ENCODE measurements around the gene ETDC. TPM values are rescaled to one million over a fixed set of nuclear protein-coding genes. Genes with fewer than 3 reads are reported as not detected.

The ETDC gene
- polyA plus RNA-seq, 1 donor (not counting 4 experiments of a cell fraction or from before 2014, with no cell fraction given): not detected

GRCh38 chrX:135346975-135347374, 37.7 kb downstream of the ETDC start:
- no peak for TF ChIP-seq EZH2 (IDR thresholded peaks at IDR 0.05; ENCODE audit: low read length)
- no peak for TF ChIP-seq CTCF (optimal IDR thresholded peaks at IDR 0.05 in 1 of 3, IDR thresholded peaks at IDR 0.05 in 1 of 3, conservative IDR thresholded peaks at IDR 0.05 in 1 of 3; ENCODE audit: extremely low read depth in 1 of 3, insufficient read depth in 2 of 3, low read length in 3 of 3)
- Histone ChIP-seq H3K79me2 (ENCODE audit: control insufficient read depth, insufficient read depth, low read length) (peaks cover 2% of the 10 kb centered on the region), H3K4me3 (ENCODE audit: control insufficient read depth in 2 of 3, extremely low read depth in 1 of 3, insufficient read depth in 2 of 3, low read depth in 1 of 3, low read length in 3 of 3) (no peak overlapping the region), H2AFZ (ENCODE audit: control insufficient read depth, low read length) (no peak overlapping the region), H3K27ac (ENCODE audit: control insufficient read depth, insufficient read depth, low read length) (no peak overlapping the region), H3K4me2 (ENCODE audit: control insufficient read depth, extremely low read depth, insufficient read depth, low read depth, low read length) (no peak overlapping the region), H3K9ac (ENCODE audit: control insufficient read depth, extremely low read depth, insufficient read depth, low read length) (no peak overlapping the region), H3K36me3 (ENCODE audit: control insufficient read depth in 2 of 2, extremely low read depth in 1 of 2, insufficient read depth in 2 of 2, low read length in 2 of 2) (peaks cover 0 to 4% of the 10 kb centered on the region in 2 experiments), H3K9me3 (ENCODE audit: control insufficient read depth, low read depth, low read length) (no peaks in the 10 kb centered on the region), H3K9me1 (ENCODE audit: control insufficient read depth, extremely low read depth, insufficient read depth, low read length) (no peaks in the 10 kb centered on the region), H4K20me1 (ENCODE audit: control insufficient read depth, extremely low read depth, insufficient read depth, low read length) (no peaks in the 10 kb centered on the region), H3K4me1 (ENCODE audit: control insufficient read depth, extremely low read depth, insufficient read depth, low read length) (peaks cover 3% of the 10 kb centered on the region), H3K27me3 (ENCODE audit: control insufficient read depth, extremely low read depth, insufficient read depth, low read length) (no peaks in the 10 kb centered on the region)
- no peak for DNase-seq (ENCODE audit: low read depth, low spot score)
- dilution Hi-C loops (cut with MboI; ENCODE audit: extremely low pct_ligation_motif_present, low sequenced_read_pairs): no loop called here
- no peak for FAIRE-seq

GRCh38 chrX:135347381-135348016, 38.2 kb downstream of the ETDC start:
- H3K27ac ChIP-seq (ENCODE audit: control insufficient read depth, insufficient read depth, low read length): no peak overlapping the region
- no peaks in the 10 kb centered on the region for H3K9me3 ChIP-seq (ENCODE audit: control insufficient read depth, low read depth, low read length)
- H3K36me3 ChIP-seq (ENCODE audit: control insufficient read depth in 2 of 2, extremely low read depth in 1 of 2, insufficient read depth in 2 of 2, low read length in 2 of 2): peaks cover 0 to 4% of the 10 kb centered on the region in 2 experiments
- DNase-seq (ENCODE audit: low read depth, low spot score) (no peak), FAIRE-seq (no peak)
- no peak for TF ChIP-seq CTCF (optimal IDR thresholded peaks at IDR 0.05 in 1 of 3, IDR thresholded peaks at IDR 0.05 in 1 of 3, conservative IDR thresholded peaks at IDR 0.05 in 1 of 3; ENCODE audit: extremely low read depth in 1 of 3, insufficient read depth in 2 of 3, low read length in 3 of 3)
- TF ChIP-seq EZH2 (IDR thresholded peaks at IDR 0.05; ENCODE audit: low read length): no peak
- dilution Hi-C loops (cut with MboI; ENCODE audit: extremely low pct_ligation_motif_present, low sequenced_read_pairs): no loop called here
- no peaks in the 10 kb centered on the region for H4K20me1 ChIP-seq (ENCODE audit: control insufficient read depth, extremely low read depth, insufficient read depth, low read length)
- H3K79me2 ChIP-seq (ENCODE audit: control insufficient read depth, insufficient read depth, low read length): no peaks in the 10 kb centered on the region
- no peak overlapping the region for H3K4me2 ChIP-seq (ENCODE audit: control insufficient read depth, extremely low read depth, insufficient read depth, low read depth, low read length)
- H3K9me1 ChIP-seq (ENCODE audit: control insufficient read depth, extremely low read depth, insufficient read depth, low read length): no peaks in the 10 kb centered on the region
- no peak overlapping the region for H3K9ac ChIP-seq (ENCODE audit: control insufficient read depth, extremely low read depth, insufficient read depth, low read length)
- no peak overlapping the region for H2AFZ ChIP-seq (ENCODE audit: control insufficient read depth, low read length)
- no peaks in the 10 kb centered on the region for H3K27me3 ChIP-seq (ENCODE audit: control insufficient read depth, extremely low read depth, insufficient read depth, low read length)
- peaks cover 3% of the 10 kb centered on the region for H3K4me1 ChIP-seq (ENCODE audit: control insufficient read depth, extremely low read depth, insufficient read depth, low read length)
- H3K4me3 ChIP-seq (ENCODE audit: control insufficient read depth in 2 of 3, extremely low read depth in 1 of 3, insufficient read depth in 2 of 3, low read depth in 1 of 3, low read length in 3 of 3): no peak overlapping the region

Data from keratinocyte (primary cell).